Measurements from ENCODE around the gene SPOP. TPM values are rescaled to one million over a fixed set of nuclear protein-coding genes. Genes with fewer than 3 reads are reported as not detected.

Gene SPOP
- total RNA-seq, 4 donors from 2014 or later, result 44.3 to 147 (median 99.0) TPM

DNA sequence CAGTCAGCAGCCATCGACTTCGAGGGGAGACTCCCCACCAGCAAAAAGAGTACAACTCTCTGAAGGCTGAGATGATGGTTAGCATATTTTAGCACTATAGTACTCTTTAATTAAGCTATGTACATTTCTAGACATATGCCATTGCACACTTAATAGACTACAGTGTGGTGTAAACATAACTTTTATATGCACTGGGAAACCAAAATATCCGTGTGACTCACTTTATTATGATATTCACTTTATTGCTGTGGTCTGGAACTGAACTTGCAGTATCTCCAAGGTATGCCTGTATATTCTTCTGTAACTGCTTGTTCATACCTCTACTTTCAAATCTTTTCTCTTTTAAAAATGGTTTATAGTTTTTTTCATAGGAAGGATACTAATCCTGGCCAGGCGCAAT, 113.3 kb downstream of the SPOP start:
- intact Hi-C loops (cut with DNase I; ENCODE audit: low total_unique reads), result no loop called here
- DNase-seq, result no peak
- no peak overlapping the region for H3K27ac ChIP-seq

DNA sequence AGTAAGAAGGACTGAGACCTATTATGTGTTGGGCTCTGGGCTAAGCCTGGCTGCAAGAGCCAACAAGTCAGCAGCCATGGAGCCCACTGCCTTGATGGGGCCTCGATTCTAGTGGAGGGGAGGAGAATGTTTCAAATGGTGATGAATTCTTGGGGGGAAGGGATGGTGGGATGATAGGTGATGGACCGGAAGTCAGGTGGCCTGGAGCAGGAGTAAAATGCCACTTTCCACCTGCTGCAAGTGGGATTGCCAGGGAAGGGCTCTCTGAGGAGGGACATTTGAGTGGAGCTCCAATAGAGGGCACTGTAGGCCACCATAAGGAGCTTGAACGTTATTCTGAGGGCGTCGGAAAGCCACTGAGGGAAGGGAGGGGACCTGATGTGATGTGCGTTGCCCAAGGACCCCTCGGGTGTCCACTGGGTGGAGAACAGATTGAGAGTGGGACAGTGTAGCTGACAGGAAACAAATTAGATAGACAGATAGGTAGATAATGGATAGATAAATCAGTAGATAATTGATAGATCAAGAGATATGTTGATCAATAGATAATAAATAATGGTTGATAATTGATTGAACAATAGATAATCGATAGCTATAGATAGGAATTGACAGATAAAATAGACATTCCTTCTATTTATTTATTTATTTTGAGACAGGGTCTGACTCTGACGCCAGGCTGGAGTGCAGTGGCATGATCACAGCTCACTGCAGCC, 120.4 kb downstream of the SPOP start:
- DNase-seq, result no peak
- intact Hi-C loops (cut with DNase I; ENCODE audit: low total_unique reads), result loop anchor here (5.0 kb wide), 2 partner anchors 60 to 125 kb away; partner anchors contain the start of gene NGFR
- no peak overlapping the region for H3K27ac ChIP-seq

More for the DNA sequence above, 113.3 kb downstream of the SPOP start:
- TF ChIP-seq, protein P1, sequence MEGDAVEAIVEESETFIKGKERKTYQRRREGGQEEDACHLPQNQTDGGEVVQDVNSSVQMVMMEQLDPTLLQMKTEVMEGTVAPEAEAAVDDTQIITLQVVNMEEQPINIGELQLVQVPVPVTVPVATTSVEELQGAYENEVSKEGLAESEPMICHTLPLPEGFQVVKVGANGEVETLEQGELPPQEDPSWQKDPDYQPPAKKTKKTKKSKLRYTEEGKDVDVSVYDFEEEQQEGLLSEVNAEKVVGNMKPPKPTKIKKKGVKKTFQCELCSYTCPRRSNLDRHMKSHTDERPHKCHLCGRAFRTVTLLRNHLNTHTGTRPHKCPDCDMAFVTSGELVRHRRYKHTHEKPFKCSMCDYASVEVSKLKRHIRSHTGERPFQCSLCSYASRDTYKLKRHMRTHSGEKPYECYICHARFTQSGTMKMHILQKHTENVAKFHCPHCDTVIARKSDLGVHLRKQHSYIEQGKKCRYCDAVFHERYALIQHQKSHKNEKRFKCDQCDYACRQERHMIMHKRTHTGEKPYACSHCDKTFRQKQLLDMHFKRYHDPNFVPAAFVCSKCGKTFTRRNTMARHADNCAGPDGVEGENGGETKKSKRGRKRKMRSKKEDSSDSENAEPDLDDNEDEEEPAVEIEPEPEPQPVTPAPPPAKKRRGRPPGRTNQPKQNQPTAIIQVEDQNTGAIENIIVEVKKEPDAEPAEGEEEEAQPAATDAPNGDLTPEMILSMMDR (IDR thresholded peaks at IDR 0.05), result no peak
- TF ChIP-seq POLR2A (IDR thresholded peaks at IDR 0.05), result no peak
- H3K36me3 ChIP-seq, result no peaks in the 10 kb centered on the region
- H3K4me3 ChIP-seq, result no peak overlapping the region
- no peaks in the 10 kb centered on the region for H3K9me3 ChIP-seq
- no peaks in the 10 kb centered on the region for H3K27me3 ChIP-seq
- peaks cover 0 to 10% of the 10 kb centered on the region in 2 donors for H3K4me1 ChIP-seq

DNA sequence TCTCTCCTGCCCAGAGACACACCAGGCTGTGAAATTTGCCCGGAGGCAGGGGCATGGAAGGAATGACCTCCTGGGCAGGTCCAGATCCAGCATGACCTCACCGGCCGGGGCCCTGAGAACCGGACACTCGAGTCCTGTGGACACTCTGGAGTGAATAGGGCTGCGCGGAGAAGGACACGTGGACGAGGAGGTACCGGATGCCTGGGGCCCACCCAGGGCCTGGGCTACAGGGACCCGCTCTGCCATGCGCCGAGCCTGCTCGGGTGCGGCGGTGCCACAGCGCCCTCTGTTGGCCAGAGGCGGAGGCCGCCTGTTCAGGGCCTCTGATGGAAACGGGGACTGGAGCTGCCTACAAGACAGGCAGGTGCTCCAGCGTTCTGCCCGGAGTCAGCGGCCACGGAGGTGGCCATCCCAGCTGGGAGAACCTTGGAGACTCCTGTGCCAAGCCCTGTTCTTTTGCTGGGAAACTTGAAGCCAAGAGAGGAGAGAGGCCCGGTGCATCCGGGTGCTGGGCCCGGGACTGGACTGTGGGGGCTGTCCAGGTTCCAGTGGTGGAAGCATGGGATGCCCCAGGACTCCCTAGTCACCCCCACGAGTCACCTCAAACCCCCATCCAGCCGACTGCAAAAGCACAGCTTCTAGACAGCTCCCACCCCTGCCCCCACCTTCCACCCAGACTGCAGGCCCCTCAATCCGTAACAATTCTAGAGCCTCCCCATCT, 121.5 kb downstream of the SPOP start:
- no peak overlapping the region for H3K4me3 ChIP-seq
- no peaks in the 10 kb centered on the region for H3K36me3 ChIP-seq
- no peaks in the 10 kb centered on the region for H3K9me3 ChIP-seq
- H3K27ac ChIP-seq, result no peak overlapping the region
- TF ChIP-seq, protein P1 (IDR thresholded peaks at IDR 0.05), result peak; percentile 93 to 99 (median 98)
- TF ChIP-seq POLR2A (IDR thresholded peaks at IDR 0.05), result peak in 1 of 2 donors; percentile 10
- intact Hi-C loops (cut with DNase I; ENCODE audit: low total_unique reads), result loop anchor here (5.0 kb wide), 2 partner anchors 59 to 124 kb away; partner anchors contain the start of gene NGFR
- H3K27me3 ChIP-seq, result no peaks in the 10 kb centered on the region
- H3K4me1 ChIP-seq, result peaks cover 0 to 5% of the 10 kb centered on the region in 2 donors
- DNase-seq, result peak; percentile 75 to 88

More for the DNA sequence above, 120.4 kb downstream of the SPOP start:
- Histone ChIP-seq H3K9me3 (no peaks in the 10 kb centered on the region), H3K4me3 (no peak overlapping the region), H3K4me1 (peaks cover 0 to 5% of the 10 kb centered on the region in 2 donors), H3K36me3 (no peaks in the 10 kb centered on the region), H3K27me3 (no peaks in the 10 kb centered on the region)
- TF ChIP-seq, protein P1 (IDR thresholded peaks at IDR 0.05), result peak; percentile 17 to 40 (median 35)
- TF ChIP-seq POLR2A (IDR thresholded peaks at IDR 0.05), result no peak

DNA sequence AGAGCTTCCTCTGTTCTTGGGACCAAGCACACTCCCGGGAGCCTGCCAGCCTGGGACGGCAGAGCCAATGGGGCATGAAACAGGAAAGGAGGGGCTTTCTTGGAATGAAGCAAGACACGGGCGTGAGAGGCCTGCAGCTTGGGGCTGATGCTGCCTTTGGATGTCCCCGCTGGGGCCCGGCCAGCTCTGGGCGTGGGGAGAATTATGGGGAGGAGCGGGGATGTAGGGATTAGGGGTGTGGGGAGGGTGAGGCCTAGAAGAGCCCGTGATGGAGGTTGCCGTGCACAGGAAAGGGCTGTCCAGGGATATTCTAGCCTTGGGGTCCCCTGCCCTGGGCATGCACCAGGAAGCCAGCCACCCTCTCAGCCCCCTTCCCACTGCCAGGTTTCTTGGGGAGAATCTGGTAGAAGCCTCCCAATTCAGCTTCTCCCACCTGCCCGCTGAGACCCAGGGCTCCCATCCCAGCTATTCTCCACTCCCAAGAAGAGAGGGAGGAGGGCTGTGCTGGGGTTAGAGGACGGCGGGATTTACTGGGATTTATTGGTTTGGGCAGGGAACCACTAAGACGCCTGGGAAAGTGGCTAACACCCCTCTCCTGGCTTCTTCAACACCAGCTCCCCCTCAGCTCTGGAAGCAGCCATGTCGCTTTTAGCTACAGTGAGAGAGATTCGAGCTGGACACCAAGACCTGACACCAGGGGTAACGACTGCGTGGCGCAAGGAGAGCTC, 122.2 kb downstream of the SPOP start:
- H3K27ac ChIP-seq, result no peak overlapping the region
- TF ChIP-seq, protein P1 (IDR thresholded peaks at IDR 0.05), result no peak
- no peak for TF ChIP-seq POLR2A (IDR thresholded peaks at IDR 0.05)
- H3K9me3 ChIP-seq, result no peaks in the 10 kb centered on the region
- H3K27me3 ChIP-seq, result no peaks in the 10 kb centered on the region
- H3K4me1 ChIP-seq, result peaks cover 0 to 5% of the 10 kb centered on the region in 2 donors
- no peaks in the 10 kb centered on the region for H3K36me3 ChIP-seq
- intact Hi-C loops (cut with DNase I; ENCODE audit: low total_unique reads), result loop anchor here (5.0 kb wide), 2 partner anchors 58 to 123 kb away; partner anchors contain the start of gene NGFR
- H3K4me3 ChIP-seq, result no peak overlapping the region
- no peak for DNase-seq
